GM19438 (cell line): ENCODE data around the gene FOXO1.

Experiments used
- ATAC-seq: cut with Tn5 transposase; IDR thresholded peaks from one replicate; pipeline ENCODE4 v1.9.1; 2021; ENCODE audit warnings: low read depth; ENCODE audit not compliant: unreplicated experiment

The FOXO1 gene

DNA sequence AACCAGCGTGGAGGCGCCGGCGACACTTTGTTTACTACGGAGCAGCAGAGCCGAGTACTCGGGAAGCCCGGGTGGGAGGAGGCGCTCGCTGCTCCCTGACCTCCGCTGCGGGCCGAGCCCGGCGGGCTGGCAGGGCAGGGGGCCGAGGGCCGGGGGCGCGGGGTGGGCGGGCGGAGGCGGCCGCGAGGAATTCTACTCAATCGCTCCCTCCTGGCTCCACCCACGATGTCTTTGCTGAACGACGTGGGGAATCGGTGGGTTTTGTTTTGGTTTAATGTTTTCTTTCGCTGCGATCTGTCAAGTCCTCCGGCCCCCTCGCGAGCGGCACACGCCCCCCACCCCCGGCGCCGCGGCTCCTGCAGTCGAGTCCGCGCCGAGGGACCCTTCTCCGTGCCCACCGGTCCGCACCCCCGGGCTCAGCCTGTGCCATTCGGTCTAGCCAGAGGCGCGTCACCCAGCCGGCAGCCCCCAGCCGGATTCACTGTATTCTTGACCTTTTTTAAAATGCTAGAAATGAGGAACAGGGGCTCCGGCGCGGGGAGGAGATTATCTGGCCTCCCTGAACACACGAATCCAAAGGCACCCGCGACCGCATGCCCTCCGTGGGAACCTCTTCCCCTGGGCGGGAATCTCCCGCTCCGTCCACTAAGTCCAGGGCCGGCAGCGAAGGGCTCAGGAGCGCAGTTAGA, 636 bp upstream of the FOXO1 start:
- peak; percentile 22 for ATAC-seq

DNA sequence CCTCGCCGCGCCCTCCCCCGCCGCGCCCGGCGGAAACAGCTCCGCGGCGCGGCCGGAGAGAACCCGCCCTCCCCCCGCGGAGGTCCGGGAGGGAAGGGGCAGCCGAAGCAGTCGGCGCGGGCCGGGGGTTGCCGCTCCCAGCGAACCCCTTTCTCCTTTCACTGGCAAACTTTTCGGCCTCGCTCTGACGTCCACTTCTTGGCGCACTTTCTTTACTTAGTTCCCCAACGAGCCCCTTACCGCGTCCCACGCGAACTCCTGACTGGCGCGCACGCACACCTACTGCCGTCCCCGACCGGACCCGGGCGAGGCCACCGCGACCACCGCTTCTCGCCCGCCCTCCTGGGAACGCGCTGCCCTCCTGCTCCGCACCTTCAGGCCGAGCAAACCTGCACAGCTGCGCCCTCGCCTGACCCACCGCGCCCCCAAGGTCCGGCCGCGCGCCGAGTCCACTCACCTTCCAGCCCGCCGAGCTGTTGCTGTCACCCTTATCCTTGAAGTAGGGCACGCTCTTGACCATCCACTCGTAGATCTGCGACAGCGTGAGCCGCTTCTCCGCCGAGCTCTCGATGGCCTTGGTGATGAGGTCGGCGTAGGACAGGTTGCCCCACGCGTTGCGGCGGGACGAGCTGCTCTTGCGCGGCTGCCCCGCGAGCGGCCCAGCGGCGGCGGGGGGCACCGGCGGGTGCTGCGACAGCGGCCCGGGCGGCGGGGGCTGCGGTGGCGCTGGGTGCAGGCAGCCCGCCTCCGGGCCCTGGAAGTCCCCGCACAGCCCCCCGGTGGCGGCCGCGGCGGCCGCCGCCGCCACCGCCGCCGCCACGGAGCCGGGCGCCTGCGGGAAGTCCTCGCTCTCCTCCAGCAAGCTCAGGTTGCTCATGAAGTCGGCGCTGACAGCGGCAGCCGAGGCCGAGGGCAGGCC, 1.1 kb downstream of the FOXO1 start:
- ATAC-seq, result no peak

GRCh38 chr13:40664350-40665125, 1.9 kb downstream of the FOXO1 start:
- ATAC-seq, result peak; percentile 33

- peak; percentile 28 for ATAC-seq
These were observed 2.4 kb downstream of the FOXO1 start for GRCh38 chr13:40664100-40664349.

- no peak for ATAC-seq
These were observed 3.6 kb downstream of the FOXO1 start for GRCh38 chr13:40662866-40663265.

DNA sequence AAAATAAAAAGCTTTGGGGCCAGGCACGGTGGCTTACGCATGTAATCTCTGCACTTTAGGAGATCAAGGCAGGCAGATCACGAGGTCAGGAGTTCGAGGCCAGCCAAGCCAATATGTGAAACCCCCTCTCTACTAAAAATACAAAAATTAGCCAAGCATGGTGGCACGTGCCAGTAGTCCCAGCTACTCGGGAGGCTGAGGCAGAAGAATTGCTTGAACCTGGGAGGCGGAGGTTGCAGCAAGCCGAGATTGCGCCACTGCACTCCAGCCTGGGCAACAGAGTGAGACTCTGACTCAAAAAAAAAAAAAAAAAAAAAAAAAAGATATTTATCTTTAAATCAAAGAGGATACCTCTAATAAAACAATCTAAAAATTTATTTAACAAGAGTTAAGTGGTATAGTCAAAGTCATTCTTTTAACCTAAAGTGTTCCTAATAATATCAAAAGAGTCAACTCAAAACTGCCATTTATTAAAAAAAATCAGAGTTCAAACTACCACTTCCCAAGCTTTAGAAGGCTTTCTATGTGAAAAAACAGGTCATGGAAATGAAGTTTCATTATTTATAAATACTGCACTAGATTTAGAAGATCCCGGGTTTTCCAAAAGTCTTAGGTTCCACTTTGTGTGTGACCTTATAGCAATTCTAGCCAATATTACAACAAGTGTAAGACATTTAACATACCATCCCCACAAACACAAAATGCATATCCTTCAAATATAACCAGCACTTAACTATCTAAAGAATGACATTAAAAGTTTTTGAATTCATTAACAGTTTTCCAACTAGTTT, 4.4 kb downstream of the FOXO1 start:
- ATAC-seq, result no peak

- ATAC-seq, result no peak
These were observed 5.7 kb downstream of the FOXO1 start for GRCh38 chr13:40660692-40661091.

DNA sequence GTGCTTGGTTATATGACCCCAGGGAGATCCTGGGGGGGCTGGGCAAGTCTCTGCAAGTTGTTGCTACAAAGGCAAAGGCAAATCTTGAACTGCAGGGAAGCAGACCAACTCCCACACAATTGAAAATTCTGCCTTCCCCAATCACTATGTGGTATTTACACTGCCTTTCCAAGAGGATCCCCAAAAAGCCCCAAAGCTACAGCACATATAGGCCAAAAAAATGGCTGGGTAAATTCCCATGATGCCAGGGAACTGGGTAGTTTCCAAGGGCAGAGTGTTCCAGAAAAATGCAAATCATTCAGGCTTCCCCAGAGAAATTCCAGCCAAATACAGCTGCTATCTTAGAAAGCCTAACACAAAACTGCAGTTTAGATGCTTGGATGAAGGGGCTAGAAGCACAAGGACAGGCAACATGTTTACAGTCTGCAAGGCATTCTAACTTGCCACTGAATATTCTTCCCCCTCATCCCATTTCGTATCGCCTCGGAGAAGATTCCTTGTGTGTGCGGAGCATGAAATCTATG, 6.2 kb downstream of the FOXO1 start:
- no peak for ATAC-seq

GRCh38 chr13:40657951-40658350, 8.5 kb downstream of the FOXO1 start:
- no peak for ATAC-seq

- ATAC-seq, result no peak
These were observed 9.1 kb downstream of the FOXO1 start for GRCh38 chr13:40657307-40657706.

DNA sequence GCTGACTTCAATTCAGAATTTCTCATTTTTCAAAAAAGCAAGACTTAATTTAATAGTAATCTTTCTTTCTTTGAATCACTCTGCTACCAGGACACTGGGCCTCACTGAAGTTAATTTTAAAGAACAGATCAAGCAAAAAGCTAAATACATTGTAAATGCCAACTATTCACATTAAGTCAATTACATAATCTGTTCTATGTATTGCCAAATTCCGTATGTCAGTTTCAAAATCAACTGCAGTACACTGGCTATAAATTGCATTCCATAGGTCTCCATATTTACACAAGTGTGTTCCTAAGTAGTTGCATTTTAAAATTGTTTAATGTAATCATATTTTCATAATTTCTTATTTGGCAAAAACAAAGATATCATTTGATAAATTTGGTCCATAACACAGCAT, 10.1 kb downstream of the FOXO1 start:
- no peak for ATAC-seq

- ATAC-seq, result no peak
These were observed 12.7 kb downstream of the FOXO1 start for GRCh38 chr13:40653527-40654318.

DNA sequence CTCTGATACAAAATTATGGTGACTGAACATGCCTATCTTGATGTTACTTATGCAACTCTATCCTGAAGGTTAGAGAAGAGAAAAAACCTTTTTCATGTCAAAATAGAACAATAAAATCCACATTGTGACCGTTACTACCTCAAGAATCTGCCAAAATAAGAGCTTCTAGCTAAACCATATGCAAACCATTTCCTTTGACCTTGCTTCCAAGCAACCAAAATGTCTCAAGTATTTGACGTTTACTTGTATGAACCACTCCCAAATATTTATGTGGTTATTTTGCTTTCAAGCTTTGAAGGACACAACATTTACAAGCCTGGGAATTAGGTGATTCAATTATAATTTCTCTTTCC, 13.9 kb downstream of the FOXO1 start:
- peak; percentile 28 for ATAC-seq

GRCh38 chr13:40651866-40652587, 14.4 kb downstream of the FOXO1 start:
- ATAC-seq, result peak; percentile 46

GRCh38 chr13:40648841-40649240, 17.6 kb downstream of the FOXO1 start:
- no peak for ATAC-seq

- ATAC-seq, result no peak
These were observed 18.4 kb downstream of the FOXO1 start for GRCh38 chr13:40648040-40648439.

DNA sequence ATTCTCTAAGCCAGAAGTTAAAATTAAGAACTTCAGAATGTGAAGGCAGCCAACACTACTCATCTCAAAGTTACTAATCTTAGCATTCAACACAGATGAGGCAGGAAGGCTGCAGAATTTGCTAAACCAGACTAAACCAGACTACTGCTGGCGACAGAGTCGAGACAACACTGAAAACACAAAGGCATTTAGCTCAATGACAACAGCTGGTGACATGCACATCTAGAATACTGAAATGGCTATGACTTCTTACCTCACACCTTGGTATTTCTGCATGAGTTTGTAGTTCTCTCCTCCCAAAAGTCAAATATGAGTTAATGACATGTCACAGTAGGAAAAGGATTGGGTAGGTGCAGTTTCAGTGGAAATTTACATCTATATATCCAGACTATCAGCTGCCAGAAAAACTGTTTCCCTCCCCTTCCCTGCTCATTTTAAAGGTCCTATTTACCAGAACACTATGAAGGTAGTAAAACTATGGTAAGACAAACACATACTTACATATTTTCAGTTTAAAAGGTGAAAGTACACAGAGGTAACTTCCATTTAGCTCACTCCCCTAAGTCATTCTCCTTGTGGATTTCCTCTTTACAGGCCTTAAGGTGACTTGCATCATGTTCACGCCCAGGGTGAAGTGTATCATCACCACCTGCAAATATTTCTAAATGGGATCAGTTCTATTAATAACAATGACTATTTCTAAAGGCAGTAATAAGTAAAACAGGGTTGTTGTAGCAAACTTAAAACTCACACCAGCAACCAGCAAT, 21.4 kb downstream of the FOXO1 start:
- ATAC-seq, result no peak

GRCh38 chr13:40640845-40641458, 25.5 kb downstream of the FOXO1 start:
- no peak for ATAC-seq
